ENCODE data around the gene FBLN5. TPM values are rescaled to one million over a fixed set of nuclear protein-coding genes. Genes with fewer than 3 reads are reported as not detected.
A peak's percentile ranks its signal among the peaks of the same experiment; 100 is the strongest.

FBLN5 gene
- total and polyA plus RNA-seq, 2 of the 4 experiments (the other 2 are of a cell fraction) = 10.6 to 76.4 TPM

DNA sequence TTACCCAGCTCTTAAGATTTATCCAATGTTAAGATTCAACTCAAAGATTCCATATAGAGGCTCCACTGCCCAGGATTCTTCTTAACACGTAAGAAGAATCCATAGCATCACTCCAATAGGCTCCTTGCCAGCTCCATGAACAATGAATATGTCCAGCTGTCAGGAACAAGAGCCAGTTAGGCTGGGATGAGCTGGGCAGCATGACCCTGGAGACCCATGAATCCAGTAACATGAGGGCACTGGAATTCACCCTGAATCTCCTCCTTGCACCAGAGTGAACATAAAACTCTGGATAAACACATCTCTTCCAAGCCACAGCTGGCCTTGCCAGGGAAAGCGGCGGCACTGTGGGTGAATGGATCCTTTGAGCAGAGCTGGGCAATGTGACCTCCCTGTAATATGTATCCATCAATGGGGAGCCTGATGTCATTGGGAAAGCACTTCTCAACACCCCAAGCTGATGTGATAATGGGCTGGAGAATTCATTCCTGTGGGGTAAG, 55.7 kb downstream of the FBLN5 start:
- H3K4me3 ChIP-seq (ENCODE audit: insufficient read depth, low read depth, low read length) = no peak overlapping the region
- peaks cover 46% of the 10 kb centered on the region for H3K36me3 ChIP-seq (ENCODE audit: control insufficient read depth, insufficient read depth, low read length)
- no peak overlapping the region for H2BK20ac ChIP-seq (ENCODE audit: low read depth, low read length)
- peaks cover 7 to 8% of the 10 kb centered on the region in 2 experiments; a peak in 2 of 4 replicates for H3K79me1 ChIP-seq (ENCODE audit: low read depth in 1 of 2, low read length in 2 of 2)
- no peak overlapping the region for H2BK120ac ChIP-seq (ENCODE audit: low read depth, low read length)
- H4K91ac ChIP-seq (ENCODE audit: insufficient read depth, low read depth, low read length) = no peak overlapping the region
- DNase-seq = no peak
- H2AFZ ChIP-seq (replicated peaks; ENCODE audit: low read length, poor library complexity) = no peak overlapping the region
- H4K8ac ChIP-seq (ENCODE audit: low read depth in 2 of 2, low read length in 2 of 2) = no peak overlapping the region
- no CpG with 5 or more reads among the region's 3 CpGs for WGBS, 2 experiments (ENCODE audit: extremely low coverage in 2 of 2, insufficient read length in 1 of 2)
- H3K9ac ChIP-seq (ENCODE audit: low read depth, low read length) = no peak overlapping the region
- no peak overlapping the region for H3K27ac ChIP-seq (ENCODE audit: insufficient read depth, low read length)
- dilution Hi-C loops (cut with HindIII; ENCODE audit: low sequenced_read_pairs, unreplicated experiment) (no loop called here), in situ Hi-C loops (cut with MboI; ENCODE audit: low sequenced_read_pairs) (no loop called here), intact Hi-C loops (cut with micrococcal nuclease) (no loop called here)
- no peak overlapping the region for H3K56ac ChIP-seq (ENCODE audit: extremely low read depth, insufficient read depth, low read length)
- no peaks in the 10 kb centered on the region for H3K9me3 ChIP-seq (ENCODE audit: control insufficient read depth, insufficient read depth, low read length)
- BruUV-seq (replicated peaks) = no TSS peak
- peaks cover 19% of the 10 kb centered on the region for H4K20me1 ChIP-seq (ENCODE audit: insufficient read depth, low read length)
- H3K9me1 ChIP-seq (ENCODE audit: insufficient read depth, low read length) = peaks cover 7% of the 10 kb centered on the region
- H2BK5ac ChIP-seq (ENCODE audit: low read depth, low read length, poor library complexity, severe bottlenecking) = no peak overlapping the region
- CTCF ChIA-PET = no interaction called here
- TF ChIP-seq CTCF (conservative IDR thresholded peaks at IDR 0.05; ENCODE audit: low read depth, low read length) (no peak), FOS (IDR thresholded peaks at IDR 0.05; ENCODE audit: low read depth, low read length) (no peak), RAD21 (IDR thresholded peaks at IDR 0.05; ENCODE audit: low read length) (no peak), RCOR1 (IDR thresholded peaks at IDR 0.05; ENCODE audit: insufficient replicate concordance, low read length) (no peak), MAFK (IDR thresholded peaks at IDR 0.05; ENCODE audit: low read depth, low read length) (no peak), CEBPB (IDR thresholded peaks at IDR 0.05; ENCODE audit: low read depth, low read length) (no peak), BHLHE40 (IDR thresholded peaks at IDR 0.05; ENCODE audit: low read depth, low read length) (no peak), MXI1 (IDR thresholded peaks at IDR 0.05; ENCODE audit: borderline replicate concordance, low read depth, low read length) (no peak), POLR2A (IDR thresholded peaks at IDR 0.05; ENCODE audit: low read depth, low read length) (no peak), CHD1 (IDR thresholded peaks at IDR 0.05; ENCODE audit: low read depth, low read length) (no peak), RFX5 (IDR thresholded peaks at IDR 0.05; ENCODE audit: low read depth, low read length) (no peak), MAZ (IDR thresholded peaks at IDR 0.05; ENCODE audit: borderline replicate concordance, low read depth, low read length) (no peak), SMC3 (IDR thresholded peaks at IDR 0.05; ENCODE audit: low read depth, low read length) (no peak), USF2 (IDR thresholded peaks at IDR 0.05; ENCODE audit: low read depth, low read length) (no peak), NFE2L2 (IDR thresholded peaks at IDR 0.05; ENCODE audit: low read depth, low read length) (no peak)
- TF ChIP-seq, protein P1, sequence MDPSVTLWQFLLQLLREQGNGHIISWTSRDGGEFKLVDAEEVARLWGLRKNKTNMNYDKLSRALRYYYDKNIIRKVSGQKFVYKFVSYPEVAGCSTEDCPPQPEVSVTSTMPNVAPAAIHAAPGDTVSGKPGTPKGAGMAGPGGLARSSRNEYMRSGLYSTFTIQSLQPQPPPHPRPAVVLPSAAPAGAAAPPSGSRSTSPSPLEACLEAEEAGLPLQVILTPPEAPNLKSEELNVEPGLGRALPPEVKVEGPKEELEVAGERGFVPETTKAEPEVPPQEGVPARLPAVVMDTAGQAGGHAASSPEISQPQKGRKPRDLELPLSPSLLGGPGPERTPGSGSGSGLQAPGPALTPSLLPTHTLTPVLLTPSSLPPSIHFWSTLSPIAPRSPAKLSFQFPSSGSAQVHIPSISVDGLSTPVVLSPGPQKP (IDR thresholded peaks at IDR 0.05; ENCODE audit: borderline replicate concordance, low read depth, low read length) = no peak
- H2AK5ac ChIP-seq (ENCODE audit: low read depth, low read length) = no peak overlapping the region
- POLR2A ChIA-PET (ENCODE audit: unreplicated experiment) = interaction anchor here (0.6 kb wide), 1 partner anchor 40 kb away, joined by 4 read pairs; no protein-coding TSS in a partner anchor
- H3K4me1 ChIP-seq (ENCODE audit: control insufficient read depth, insufficient read depth, low read length) = peaks cover 2% of the 10 kb centered on the region; the same call in 1 of the 2 replicates
- no peak overlapping the region for H3K14ac ChIP-seq (replicated peaks; ENCODE audit: low read depth, low read length)
- H2BK15ac ChIP-seq (ENCODE audit: low read depth, low read length) = no peak overlapping the region
- H3K4me2 ChIP-seq (ENCODE audit: low read depth, low read length) = no peak overlapping the region
- H3K23ac ChIP-seq (ENCODE audit: low read depth, low read length) = no peak overlapping the region
- no peak overlapping the region for H4K5ac ChIP-seq (ENCODE audit: low read depth, low read length)
- no peak overlapping the region for H3K4ac ChIP-seq (ENCODE audit: low read depth, low read length)
- no peak overlapping the region for H2AK9ac ChIP-seq (replicated peaks; ENCODE audit: low read depth, low read length, poor library complexity)
- ATAC-seq (ENCODE audit: low read depth) = peak; percentile 46
- no peak overlapping the region for H3K18ac ChIP-seq (ENCODE audit: low read depth, low read length)
- no peaks in the 10 kb centered on the region for H3K27me3 ChIP-seq (ENCODE audit: control insufficient read depth, insufficient read depth, low read length)

Measured in IMR-90 (cell line).